Adrenal gland (tissue), 5 donors: ENCODE data around the gene SLC6A18.

Source experiments
- CTCF ChIP-seq, 6 experiments: fragments of 450-650 bp in 4 of 6; fragments of 200-600 bp in 2 of 6; sonication (generic) in 1 of 6; IDR thresholded peaks; 1 replicate in 5 of 6; 2 replicates in 1 of 6; pipeline versions ENCODE4 v1.5.1 to v1.8.0; 2016 to 2021; ENCODE audit warnings: antibody characterized with exemption in 6 of 6, mild to moderate bottlenecking in 2 of 6, moderate library complexity in 1 of 6
- POLR2A ChIP-seq, 2 donors: fragments of 450-650 bp; IDR thresholded peaks; one replicate each; pipeline ENCODE4 v1.6.1; 2017; ENCODE audit warnings: antibody characterized with exemption in 2 of 2, mild to moderate bottlenecking in 2 of 2, moderate library complexity in 1 of 2
- donor health status: DM: no; HTN: no; CAD: no.

DNA sequence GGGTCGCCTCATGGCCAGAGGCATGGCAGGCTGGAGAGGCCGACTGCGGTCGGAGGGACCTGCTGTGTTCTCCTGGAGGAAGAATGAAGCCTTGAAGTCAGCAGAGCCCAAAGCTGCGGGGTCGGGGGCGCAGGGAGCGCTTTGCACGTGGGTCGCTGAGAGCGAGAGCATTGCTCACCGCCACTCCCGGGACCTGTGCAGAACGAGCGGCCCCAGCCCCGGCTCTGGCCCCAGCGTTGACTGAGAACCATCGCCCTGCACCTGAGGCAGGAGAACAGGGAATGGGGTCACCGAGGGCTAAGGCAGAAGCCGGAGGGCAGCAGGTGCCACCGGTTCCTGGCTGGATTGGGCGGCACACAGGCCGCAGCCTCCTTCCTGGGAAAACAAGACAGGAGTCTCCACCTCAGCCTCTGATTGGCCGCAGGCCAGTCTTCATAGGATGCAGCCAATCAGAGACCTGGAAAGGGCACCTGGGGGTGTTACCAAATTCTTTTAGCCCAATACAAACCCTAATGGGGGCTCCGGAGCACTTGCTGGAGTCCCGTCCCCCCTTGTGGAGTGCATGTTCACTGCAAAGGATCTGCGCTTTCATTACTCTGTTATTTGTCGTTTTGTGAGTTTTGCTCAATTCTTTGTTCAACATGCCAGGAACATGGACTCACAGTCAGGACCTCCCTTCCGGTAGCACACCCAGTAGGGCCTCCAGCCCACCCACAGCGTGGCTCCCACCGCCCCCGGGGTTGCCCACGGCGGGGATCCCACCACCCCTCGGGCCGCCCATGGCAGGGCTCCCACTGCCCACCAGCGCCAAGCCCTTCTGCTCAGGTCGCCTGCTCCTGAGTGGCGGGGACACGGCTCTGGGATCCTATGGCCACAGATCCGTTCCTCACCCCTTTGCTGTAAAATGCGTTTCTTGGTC lies 48.4 kb upstream of the SLC6A18 start:
- TF ChIP-seq POLR2A (IDR thresholded peaks at IDR 0.05), result no peak
- no peak for TF ChIP-seq CTCF (IDR thresholded peaks at IDR 0.05)
